CD4-positive, CD25-positive, alpha-beta regulatory T cell (primary cell): Measurements from ENCODE around the gene SYTL4. TPM values are rescaled to one million over a fixed set of nuclear protein-coding genes. Genes with fewer than 3 reads are reported as not detected.

Experiments used
- ATAC-seq, 2 donors: fragments of 150-1000 bp; cut with Tn5 transposase; one replicate each; pipeline ENCODE4 v1.10.0; 2021; ENCODE audit warnings: low read depth in 2 of 2, moderate number of reproducible peaks in 2 of 2, moderate library complexity in 1 of 2
- DNase-seq, 3 donors: peaks; one replicate each; pipeline versions ENCODE4 v3.0.0 to v3.0.0-alpha.2; 2012 to 2022; ENCODE audit warnings: mixed read lengths in 1 of 3
- H3K27ac ChIP-seq: one replicate; pipeline ENCODE4 v1.7.0; 2013; ENCODE audit warnings: mild to moderate bottlenecking, low read length; ENCODE audit not compliant: insufficient read depth, poor library complexity, severe bottlenecking
- H3K27me3 ChIP-seq: one replicate; pipeline ENCODE4 v1.7.0; 2013; ENCODE audit warnings: low read length; ENCODE audit not compliant: control insufficient read depth, insufficient read depth
- H3K36me3 ChIP-seq: one replicate; pipeline ENCODE4 v1.7.0; 2013; ENCODE audit warnings: mild to moderate bottlenecking, low read length, moderate library complexity; ENCODE audit not compliant: control insufficient read depth, insufficient read depth
- H3K4me1 ChIP-seq: 2 replicates; pipeline ENCODE4 v1.7.0; 2013; ENCODE audit warnings: mild to moderate bottlenecking, low read length; ENCODE audit not compliant: insufficient read depth, control insufficient read depth, poor library complexity, severe bottlenecking
- H3K4me3 ChIP-seq: one replicate; pipeline ENCODE4 v1.7.0; 2013; ENCODE audit warnings: low read depth, mild to moderate bottlenecking, low read length, moderate library complexity
- H3K9me3 ChIP-seq, 2 experiments: 1 replicate in 1 of 2; 2 replicates in 1 of 2; pipeline ENCODE4 v1.7.0; 2013; ENCODE audit warnings: low read length in 2 of 2, mild to moderate bottlenecking in 1 of 2, moderate library complexity in 1 of 2; ENCODE audit not compliant: control insufficient read depth in 2 of 2
- H3K27ac Mint-ChIP-seq, 3 donors: one replicate each; pipeline ENCODE4 v1.8.0; 2020 to 2022; ENCODE audit warnings: mild to moderate bottlenecking in 3 of 3, mixed read lengths in 3 of 3, moderate library complexity in 2 of 3
- H3K27me3 Mint-ChIP-seq: one replicate; pipeline ENCODE4 v1.8.0; 2022; ENCODE audit warnings: mild to moderate bottlenecking, mixed read lengths
- H3K36me3 Mint-ChIP-seq: one replicate; pipeline ENCODE4 v1.8.0; 2020; ENCODE audit warnings: mixed read lengths
- H3K4me1 Mint-ChIP-seq, 4 donors: one replicate each; pipeline ENCODE4 v1.8.0; 2020 to 2022; ENCODE audit warnings: mixed read lengths in 4 of 4, mild to moderate bottlenecking in 1 of 4
- H3K4me3 Mint-ChIP-seq, 4 donors: one replicate each; pipeline ENCODE4 v1.8.0; 2020 to 2022; ENCODE audit warnings: mild to moderate bottlenecking in 4 of 4, mixed read lengths in 4 of 4, moderate library complexity in 3 of 4
- H3K9me3 Mint-ChIP-seq, 7 donors: one replicate each; pipeline ENCODE4 v1.8.0; 2020 to 2022; ENCODE audit warnings: mixed read lengths in 7 of 7, mild to moderate bottlenecking in 3 of 7, moderate library complexity in 2 of 7
- polyA plus RNA-seq, 4 donors: library from polyadenylated mRNA; unstranded; fragments of 300-500 nt; fragmentation: Illumina TruSeq; gene quantifications; one replicate each; pipeline ENCODE4 v1.2.3, GENCODE V29; 2021
- total RNA-seq: library from RNA; stranded (reverse); gene quantifications from one replicate; pipeline ENCODE4 v1.2.3, GENCODE V29; 2022

SYTL4 gene
- total and polyA plus RNA-seq, 5 donors from 2014 or later: 0.22 TPM; not detected in 4

- no peak for DNase-seq
- H3K27me3 ChIP-seq: no peaks in the 10 kb centered on the region
- Mint-ChIP-seq H3K27ac (no peak overlapping the region), H3K36me3 (no peaks in the 10 kb centered on the region), H3K9me3 (peaks cover 0 to 2% (median 0%) of the 10 kb centered on the region in 7 donors), H3K27me3 (no peaks in the 10 kb centered on the region), H3K4me3 (no peak overlapping the region), H3K4me1 (no peaks in the 10 kb centered on the region)
- no peak overlapping the region for H3K27ac ChIP-seq
- no peak overlapping the region for H3K4me3 ChIP-seq
- no peak for ATAC-seq
- no peaks in the 10 kb centered on the region for H3K4me1 ChIP-seq
- H3K36me3 ChIP-seq: no peaks in the 10 kb centered on the region
- no peaks in the 10 kb centered on the region for H3K9me3 ChIP-seq
Measured at GRCh38 chrX:100652266-100652665, 79.7 kb downstream of the SYTL4 start.

GRCh38 chrX:100650841-100651240 lies 81.1 kb downstream of the SYTL4 start:
- no peak for ATAC-seq
- Histone ChIP-seq H3K4me3 (no peak overlapping the region), H3K9me3 (no peaks in the 10 kb centered on the region)

GRCh38 chrX:100649550-100650356 lies 82.2 kb downstream of the SYTL4 start:
- Mint-ChIP-seq H3K4me1 (no peaks in the 10 kb centered on the region), H3K27ac (no peak overlapping the region), H3K36me3 (no peaks in the 10 kb centered on the region), H3K9me3 (peaks cover 0 to 2% (median 0%) of the 10 kb centered on the region in 7 donors), H3K4me3 (no peak overlapping the region), H3K27me3 (peaks cover 4% of the 10 kb centered on the region)
- Histone ChIP-seq H3K36me3 (no peaks in the 10 kb centered on the region), H3K9me3 (no peaks in the 10 kb centered on the region), H3K4me3 (no peak overlapping the region), H3K27ac (no peak overlapping the region), H3K27me3 (no peaks in the 10 kb centered on the region), H3K4me1 (no peaks in the 10 kb centered on the region)
- DNase-seq (no peak), ATAC-seq (no peak)

More at GRCh38 chrX:100650841-100651240, 81.1 kb downstream of the SYTL4 start:
- H3K27me3 ChIP-seq: no peaks in the 10 kb centered on the region
- DNase-seq: no peak
- H3K9me3 Mint-ChIP-seq: peaks cover 0 to 2% (median 0%) of the 10 kb centered on the region in 7 donors
- no peaks in the 10 kb centered on the region for H3K4me1 ChIP-seq
- H3K27ac ChIP-seq: no peak overlapping the region
- H3K36me3 Mint-ChIP-seq: no peaks in the 10 kb centered on the region
- H3K27ac Mint-ChIP-seq: no peak overlapping the region
- no peak overlapping the region for H3K4me3 Mint-ChIP-seq
- H3K27me3 Mint-ChIP-seq: no peaks in the 10 kb centered on the region
- no peaks in the 10 kb centered on the region for H3K4me1 Mint-ChIP-seq
- H3K36me3 ChIP-seq: no peaks in the 10 kb centered on the region

DNA sequence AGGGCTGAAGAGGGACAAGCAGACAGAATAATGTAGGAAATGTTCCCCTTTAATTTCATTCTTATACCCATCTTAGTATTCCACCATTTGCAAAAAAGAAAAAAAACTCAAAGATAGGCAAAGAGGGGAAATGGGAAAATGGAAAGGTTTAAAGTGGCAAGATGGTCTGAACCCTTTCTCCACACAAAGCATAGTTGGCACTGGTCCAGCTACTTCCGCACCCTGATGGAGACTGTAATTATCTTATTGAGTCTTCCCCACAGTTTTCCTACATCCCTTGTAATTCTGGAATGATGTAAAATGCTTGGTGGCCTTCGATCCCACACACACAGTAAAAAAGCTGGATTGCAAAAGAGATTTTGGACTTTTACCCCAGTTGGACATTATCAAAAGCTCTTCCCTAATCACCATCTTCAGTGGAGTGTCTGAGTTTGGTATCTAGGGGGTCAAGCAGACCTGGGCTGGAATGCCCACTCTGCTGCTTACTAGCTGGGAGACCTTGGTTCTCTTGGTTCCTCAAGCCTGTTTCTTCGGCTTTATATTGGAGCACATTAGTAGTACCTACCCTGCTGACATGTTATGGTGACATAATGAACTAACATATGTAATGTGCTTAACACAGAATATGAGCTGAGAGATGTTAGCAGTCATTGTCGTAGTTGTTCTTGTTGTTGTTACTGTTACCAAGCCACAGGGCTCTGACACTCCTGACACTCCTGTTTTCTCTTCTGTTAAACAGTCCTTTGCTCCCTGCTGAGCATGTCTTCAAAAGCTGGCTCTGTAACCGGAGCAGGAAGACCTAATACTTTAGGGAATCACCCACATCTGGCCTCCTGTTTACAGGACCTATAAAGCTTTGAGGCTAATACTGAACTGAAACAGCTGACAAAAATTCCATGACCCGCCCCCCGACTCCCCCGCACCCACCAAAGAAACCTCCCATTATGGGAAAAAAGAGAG lies 83.2 kb downstream of the SYTL4 start:
- H3K27me3 ChIP-seq: no peaks in the 10 kb centered on the region

GRCh38 chrX:100647739-100648138 lies 84.2 kb downstream of the SYTL4 start:
- Histone ChIP-seq H3K27me3 (no peaks in the 10 kb centered on the region), H3K4me3 (no peak overlapping the region), H3K9me3 (no peaks in the 10 kb centered on the region), H3K27ac (no peak overlapping the region), H3K36me3 (no peaks in the 10 kb centered on the region), H3K4me1 (no peaks in the 10 kb centered on the region)
- DNase-seq (no peak), ATAC-seq (no peak)
- Mint-ChIP-seq H3K27me3 (peaks cover 5% of the 10 kb centered on the region), H3K36me3 (no peaks in the 10 kb centered on the region), H3K27ac (no peak overlapping the region), H3K4me3 (no peak overlapping the region), H3K9me3 (peaks cover 0 to 4% (median 0%) of the 10 kb centered on the region in 7 donors), H3K4me1 (no peaks in the 10 kb centered on the region)

More for the DNA sequence above, 83.2 kb downstream of the SYTL4 start:
- Mint-ChIP-seq H3K27ac (no peak overlapping the region), H3K9me3 (peaks cover 0 to 4% (median 0%) of the 10 kb centered on the region in 7 donors), H3K27me3 (peaks cover 5% of the 10 kb centered on the region), H3K4me3 (no peak overlapping the region), H3K36me3 (no peaks in the 10 kb centered on the region), H3K4me1 (no peaks in the 10 kb centered on the region)
- H3K4me3 ChIP-seq: no peak overlapping the region
- no peaks in the 10 kb centered on the region for H3K9me3 ChIP-seq
- no peaks in the 10 kb centered on the region for H3K4me1 ChIP-seq
- no peak for ATAC-seq
- H3K27ac ChIP-seq: no peak overlapping the region
- no peaks in the 10 kb centered on the region for H3K36me3 ChIP-seq
- DNase-seq: no peak

DNA sequence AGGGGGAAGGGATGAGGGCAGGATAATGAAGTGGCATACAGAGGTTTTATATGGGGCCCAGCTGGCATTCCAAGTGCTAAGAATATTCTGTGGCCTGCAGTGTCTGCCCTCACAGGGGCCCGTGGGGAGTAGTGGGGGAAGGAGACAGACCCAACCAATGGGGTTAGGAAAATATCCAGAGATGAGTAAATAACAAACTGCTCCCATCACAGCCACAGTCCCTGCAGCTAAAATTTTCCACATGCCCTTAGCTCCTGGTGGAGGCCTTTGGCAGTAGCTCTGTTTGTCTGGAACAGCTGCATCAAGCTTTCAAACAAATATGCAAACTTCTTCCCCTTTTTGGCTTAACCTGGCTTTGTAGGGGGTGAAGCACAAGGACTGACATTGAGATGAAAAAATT lies 84.8 kb downstream of the SYTL4 start:
- Mint-ChIP-seq H3K27ac (no peak overlapping the region), H3K4me1 (no peaks in the 10 kb centered on the region), H3K36me3 (no peaks in the 10 kb centered on the region), H3K27me3 (peaks cover 10% of the 10 kb centered on the region), H3K9me3 (peaks cover 0 to 4% (median 0%) of the 10 kb centered on the region in 7 donors), H3K4me3 (no peak overlapping the region)
- no peaks in the 10 kb centered on the region for H3K4me1 ChIP-seq
- DNase-seq (no peak), ATAC-seq (no peak)
- no peak overlapping the region for H3K4me3 ChIP-seq
- H3K9me3 ChIP-seq: no peaks in the 10 kb centered on the region
- no peak overlapping the region for H3K27ac ChIP-seq
- H3K36me3 ChIP-seq: no peaks in the 10 kb centered on the region
- no peaks in the 10 kb centered on the region for H3K27me3 ChIP-seq

- Mint-ChIP-seq H3K36me3 (no peaks in the 10 kb centered on the region), H3K27ac (peak overlapping the region in 1 of 3 donors; percentile 43), H3K9me3 (peaks cover 0 to 3% (median 0%) of the 10 kb centered on the region in 7 donors), H3K27me3 (peaks cover 11% of the 10 kb centered on the region), H3K4me1 (no peaks in the 10 kb centered on the region), H3K4me3 (no peak overlapping the region)
- no peaks in the 10 kb centered on the region for H3K27me3 ChIP-seq
- no peak overlapping the region for H3K4me3 ChIP-seq
- H3K27ac ChIP-seq: no peak overlapping the region
- H3K4me1 ChIP-seq: no peaks in the 10 kb centered on the region
- no peaks in the 10 kb centered on the region for H3K36me3 ChIP-seq
- DNase-seq (no peak), ATAC-seq (no peak)
- H3K9me3 ChIP-seq: no peaks in the 10 kb centered on the region
Measured at GRCh38 chrX:100645106-100645505, 86.8 kb downstream of the SYTL4 start.
